CD8-positive, alpha-beta memory T cell (primary cell): ENCODE measurements around the gene SPARC. TPM values are rescaled to one million over a fixed set of nuclear protein-coding genes. Genes with fewer than 3 reads are reported as not detected.
"Not testable (repeated sequence)": the region's sequence is repeated elsewhere in the genome, so short reads cannot be mapped to it uniquely, and the experiment has no call there.

Experiments used
- CTCF ChIA-PET: fragments of 350-600 bp; sonication (Branson Sonifier 250); formaldehyde crosslinking; loops from one replicate; lab custom pipeline; 2021; ENCODE audit warnings: antibody characterized with exemption; lab: Charles Lee
- POLR2A ChIA-PET: fragments of 350-600 bp; sonication (Branson Sonifier 250); formaldehyde crosslinking; loops from one replicate; lab custom pipeline; 2021; ENCODE audit warnings: antibody characterized with exemption; lab: Charles Lee
- DNase-seq, 5 donors: peaks; one replicate each; pipeline versions ENCODE4 v3.0.0 to v3.0.0-alpha.2; 2020 to 2022; ENCODE audit warnings: mixed read lengths in 1 of 5
- H3K27ac ChIP-seq: one replicate; pipeline ENCODE4 v1.7.0; 2013; ENCODE audit warnings: low read depth, mild to moderate bottlenecking, low read length, moderate library complexity
- H3K27me3 ChIP-seq: 2 replicates; pipeline ENCODE4 v1.7.0; 2013; ENCODE audit warnings: low read length, mild to moderate bottlenecking; ENCODE audit not compliant: insufficient read depth, poor library complexity, severe bottlenecking
- H3K36me3 ChIP-seq: 2 replicates; pipeline ENCODE4 v1.7.0; 2013; ENCODE audit warnings: mild to moderate bottlenecking, low read length, moderate library complexity; ENCODE audit not compliant: insufficient read depth
- H3K4me1 ChIP-seq: 2 replicates; pipeline ENCODE4 v1.7.0; 2013; ENCODE audit warnings: mild to moderate bottlenecking, low read length, moderate library complexity; ENCODE audit not compliant: insufficient read depth
- H3K4me3 ChIP-seq: 2 replicates; pipeline ENCODE4 v1.7.0; 2013; ENCODE audit warnings: mild to moderate bottlenecking, low read length
- H3K9me3 ChIP-seq: 2 replicates; pipeline ENCODE4 v1.7.0; 2013; ENCODE audit warnings: mild to moderate bottlenecking, low read length
- H3K27ac Mint-ChIP-seq, 8 donors: one replicate each; pipeline ENCODE4 v1.8.0; 2020 to 2021; ENCODE audit warnings: mixed read lengths in 8 of 8, mild to moderate bottlenecking in 6 of 8, inconsistent platforms in 3 of 8, moderate library complexity in 3 of 8
- H3K27me3 Mint-ChIP-seq, 2 donors: one replicate each; pipeline ENCODE4 v1.8.0; 2020 to 2021; ENCODE audit warnings: mixed read lengths in 2 of 2, mild to moderate bottlenecking in 1 of 2, moderate library complexity in 1 of 2
- H3K36me3 Mint-ChIP-seq, 3 donors: one replicate each; pipeline ENCODE4 v1.8.0; 2020 to 2021; ENCODE audit warnings: mixed read lengths in 3 of 3, inconsistent platforms in 1 of 3, mild to moderate bottlenecking in 1 of 3
- H3K4me1 Mint-ChIP-seq, 3 donors: one replicate each; pipeline ENCODE4 v1.8.0; 2020 to 2021; ENCODE audit warnings: mixed read lengths in 3 of 3, inconsistent platforms in 1 of 3, mild to moderate bottlenecking in 1 of 3
- H3K4me3 Mint-ChIP-seq, 7 donors: one replicate each; pipeline ENCODE4 v1.8.0; 2020 to 2021; ENCODE audit warnings: mixed read lengths in 7 of 7, mild to moderate bottlenecking in 6 of 7, moderate library complexity in 4 of 7, inconsistent platforms in 2 of 7
- H3K9me3 Mint-ChIP-seq, 5 donors: one replicate each; pipeline ENCODE4 v1.8.0; 2020 to 2022; ENCODE audit warnings: mixed read lengths in 5 of 5, mild to moderate bottlenecking in 3 of 5, moderate library complexity in 2 of 5, inconsistent platforms in 1 of 5
- polyA plus RNA-seq: library from polyadenylated mRNA; unstranded; fragments of 300-500 nt; fragmentation: Illumina TruSeq; gene quantifications from one replicate; pipeline ENCODE4 v1.2.3, GENCODE V29; 2021
- total RNA-seq, 2 experiments: library from RNA; stranded (reverse); gene quantifications; one replicate each; pipeline ENCODE4 v1.2.3, GENCODE V29; 2021

The SPARC gene
- total RNA-seq (under 1 TPM; 0.22 to 0.31 TPM), polyA plus RNA-seq (not detected)

GRCh38 chr5:151686674-151687407 is at the start of gene SPARC:
TSS of gene SPARC (minus strand) at chr5:151686915. CDS start at chr5:151676188, 10,727 bp downstream.
- H3K27me3 Mint-ChIP-seq: peaks cover 25 to 72% of the 10 kb centered on the region in 2 donors
- DNase-seq: no peak
- CTCF ChIA-PET: no interaction called here
- Histone ChIP-seq H3K27ac (no peak within 1 kb of the TSS), H3K36me3 (no peaks in the 10 kb centered on the region), H3K27me3 (no peaks in the 10 kb centered on the region), H3K4me3 (no peak within 1 kb of the TSS), H3K9me3 (no peaks in the 10 kb centered on the region), H3K4me1 (no peaks in the 10 kb centered on the region)
- peaks cover 5 to 13% (median 12%) of the 10 kb centered on the region in 3 donors for H3K4me1 Mint-ChIP-seq
- H3K36me3 Mint-ChIP-seq: no peaks in the 10 kb centered on the region
- H3K9me3 Mint-ChIP-seq: peaks cover 0 to 2% (median 0%) of the 10 kb centered on the region in 5 donors
- peak within 1 kb of the TSS in 2 of 8 donors; percentile 32 to 58 for H3K27ac Mint-ChIP-seq
- POLR2A ChIA-PET: no interaction called here
- H3K4me3 Mint-ChIP-seq: peak within 1 kb of the TSS in 5 of 7 donors; percentile 5 to 68 (median 51)

- no peak overlapping the region for H3K4me3 ChIP-seq
- Mint-ChIP-seq H3K27me3 (peaks cover 0 to 1% of the 10 kb centered on the region in 2 donors), H3K27ac (no peak overlapping the region), H3K4me3 (no peak overlapping the region), H3K36me3 (peaks cover 7 to 49% (median 11%) of the 10 kb centered on the region in 3 donors), H3K4me1 (peaks cover 7 to 8% (median 8%) of the 10 kb centered on the region in 3 donors), H3K9me3 (no peaks in the 10 kb centered on the region)
- H3K27ac ChIP-seq: no peak overlapping the region
- no peak for DNase-seq
- H3K36me3 ChIP-seq: no peaks in the 10 kb centered on the region
- H3K9me3 ChIP-seq: no peaks in the 10 kb centered on the region
- no peaks in the 10 kb centered on the region for H3K27me3 ChIP-seq
- POLR2A ChIA-PET: no interaction called here
- H3K4me1 ChIP-seq: no peaks in the 10 kb centered on the region
- CTCF ChIA-PET: no interaction called here
Measured at GRCh38 chr5:151735646-151736045, 48.9 kb upstream of the SPARC start.

GRCh38 chr5:151734064-151734408 is 47.3 kb upstream of the SPARC start:
- CTCF ChIA-PET: no interaction called here
- H3K27ac Mint-ChIP-seq: no peak overlapping the region
- H3K36me3 ChIP-seq: no peaks in the 10 kb centered on the region
- no peaks in the 10 kb centered on the region for H3K4me1 Mint-ChIP-seq
- no peak for DNase-seq
- no peaks in the 10 kb centered on the region for H3K27me3 ChIP-seq
- H3K9me3 ChIP-seq: no peaks in the 10 kb centered on the region
- POLR2A ChIA-PET: no interaction called here
- H3K4me1 ChIP-seq: no peaks in the 10 kb centered on the region
- H3K4me3 ChIP-seq: no peak overlapping the region
- no peak overlapping the region for H3K27ac ChIP-seq
- H3K27me3 Mint-ChIP-seq: peaks cover 0 to 1% of the 10 kb centered on the region in 2 donors
- H3K36me3 Mint-ChIP-seq: peaks cover 16 to 55% (median 21%) of the 10 kb centered on the region in 3 donors
- H3K4me3 Mint-ChIP-seq: no peak overlapping the region
- peaks cover 3 to 12% (median 8%) of the 10 kb centered on the region in 5 donors for H3K9me3 Mint-ChIP-seq

- Mint-ChIP-seq H3K4me3 (no peak overlapping the region), H3K4me1 (no peaks in the 10 kb centered on the region), H3K27me3 (peaks cover 0 to 1% of the 10 kb centered on the region in 2 donors), H3K36me3 (peaks cover 15 to 54% (median 21%) of the 10 kb centered on the region in 3 donors), H3K9me3 (peaks cover 3 to 12% (median 8%) of the 10 kb centered on the region in 5 donors), H3K27ac (peak overlapping the region in 1 of 8 donors; percentile 18)
- H3K9me3 ChIP-seq: no peaks in the 10 kb centered on the region
- H3K4me3 ChIP-seq: no peak overlapping the region
- no peaks in the 10 kb centered on the region for H3K4me1 ChIP-seq
- CTCF ChIA-PET: no interaction called here
- no peak overlapping the region for H3K27ac ChIP-seq
- no peaks in the 10 kb centered on the region for H3K27me3 ChIP-seq
- H3K36me3 ChIP-seq: no peaks in the 10 kb centered on the region
- DNase-seq: no peak
- POLR2A ChIA-PET: no interaction called here
Measured at GRCh38 chr5:151733358-151734063, 46.8 kb upstream of the SPARC start.

GRCh38 chr5:151730381-151730780 is 43.7 kb upstream of the SPARC start:
- Histone ChIP-seq H3K9me3 (no peaks in the 10 kb centered on the region), H3K27ac (no peak overlapping the region), H3K27me3 (no peaks in the 10 kb centered on the region), H3K36me3 (no peaks in the 10 kb centered on the region), H3K4me3 (no peak overlapping the region), H3K4me1 (no peaks in the 10 kb centered on the region)
- peaks cover 0 to 1% of the 10 kb centered on the region in 2 donors for H3K27me3 Mint-ChIP-seq
- H3K4me3 Mint-ChIP-seq: no peak overlapping the region
- no peak for DNase-seq
- ChIA-PET POLR2A (no interaction called here), CTCF (interaction anchor here (1.7 kb wide), 1 partner anchor 9 kb away, joined by 4 read pairs; no protein-coding TSS in a partner anchor)
- H3K27ac Mint-ChIP-seq: no peak overlapping the region
- peaks cover 15 to 33% (median 27%) of the 10 kb centered on the region in 3 donors for H3K36me3 Mint-ChIP-seq
- peaks cover 3 to 12% (median 8%) of the 10 kb centered on the region in 5 donors for H3K9me3 Mint-ChIP-seq
- no peaks in the 10 kb centered on the region for H3K4me1 Mint-ChIP-seq

GRCh38 chr5:151729597-151729996 is 42.9 kb upstream of the SPARC start:
- H3K27me3 Mint-ChIP-seq, H3K4me1 ChIP-seq, DNase-seq, H3K9me3 ChIP-seq, CTCF ChIA-PET, H3K4me3 Mint-ChIP-seq, H3K4me3 ChIP-seq, H3K27ac Mint-ChIP-seq, POLR2A ChIA-PET, H3K4me1 Mint-ChIP-seq, H3K27me3 ChIP-seq, H3K27ac ChIP-seq, H3K36me3 ChIP-seq: not testable (repeated sequence)
- Mint-ChIP-seq H3K36me3 (peaks cover 15 to 30% (median 27%) of the 10 kb centered on the region in 3 donors), H3K9me3 (peaks cover 3 to 12% (median 8%) of the 10 kb centered on the region in 5 donors)

GRCh38 chr5:151724360-151724759 is 37.6 kb upstream of the SPARC start:
- Histone ChIP-seq H3K4me3 (no peak overlapping the region), H3K27ac (no peak overlapping the region), H3K9me3 (no peaks in the 10 kb centered on the region), H3K27me3 (no peaks in the 10 kb centered on the region), H3K4me1 (no peaks in the 10 kb centered on the region), H3K36me3 (no peaks in the 10 kb centered on the region)
- H3K4me3 Mint-ChIP-seq: no peak overlapping the region
- DNase-seq: no peak
- peaks cover 0 to 3% (median 2%) of the 10 kb centered on the region in 5 donors for H3K9me3 Mint-ChIP-seq
- no peaks in the 10 kb centered on the region for H3K27me3 Mint-ChIP-seq
- ChIA-PET POLR2A (no interaction called here), CTCF (no interaction called here)
- peaks cover 2 to 9% (median 3%) of the 10 kb centered on the region in 3 donors for H3K36me3 Mint-ChIP-seq
- no peaks in the 10 kb centered on the region for H3K4me1 Mint-ChIP-seq
- peak overlapping the region in 1 of 8 donors; percentile 38 for H3K27ac Mint-ChIP-seq

GRCh38 chr5:151722546-151722945 is 35.8 kb upstream of the SPARC start:
- Histone ChIP-seq H3K9me3 (no peaks in the 10 kb centered on the region), H3K27me3 (no peaks in the 10 kb centered on the region), H3K4me3 (no peak overlapping the region), H3K4me1 (no peaks in the 10 kb centered on the region), H3K27ac (no peak overlapping the region), H3K36me3 (no peaks in the 10 kb centered on the region)
- H3K4me1 Mint-ChIP-seq: no peaks in the 10 kb centered on the region
- peaks cover 0 to 2% (median 0%) of the 10 kb centered on the region in 3 donors for H3K36me3 Mint-ChIP-seq
- POLR2A ChIA-PET: no interaction called here
- CTCF ChIA-PET: no interaction called here
- no peaks in the 10 kb centered on the region for H3K27me3 Mint-ChIP-seq
- DNase-seq: no peak
- no peak overlapping the region for H3K27ac Mint-ChIP-seq
- H3K9me3 Mint-ChIP-seq: no peaks in the 10 kb centered on the region
- no peak overlapping the region for H3K4me3 Mint-ChIP-seq
